ENCODE results near the gene SH3BGRL2.

DNA sequence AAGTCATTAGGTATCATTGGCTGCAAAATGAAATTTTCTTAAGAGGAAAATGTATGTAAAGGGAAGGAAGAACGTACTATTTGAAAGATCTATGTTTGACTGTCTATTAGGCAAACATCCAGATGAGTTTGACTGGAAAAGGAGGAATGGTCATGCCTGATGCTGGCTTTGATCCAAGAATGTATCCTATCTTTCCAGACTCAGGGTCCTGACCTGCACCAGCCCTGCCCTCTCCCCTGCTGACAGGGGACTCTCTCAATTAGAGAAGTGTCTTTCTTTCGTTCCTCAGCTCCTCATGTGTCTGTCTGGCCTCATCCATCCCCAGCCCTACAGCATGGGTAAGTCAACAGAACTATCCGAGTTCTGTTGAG is 21.9 kb upstream of the SH3BGRL2 start:
- TF ChIP-seq, protein P1, sequence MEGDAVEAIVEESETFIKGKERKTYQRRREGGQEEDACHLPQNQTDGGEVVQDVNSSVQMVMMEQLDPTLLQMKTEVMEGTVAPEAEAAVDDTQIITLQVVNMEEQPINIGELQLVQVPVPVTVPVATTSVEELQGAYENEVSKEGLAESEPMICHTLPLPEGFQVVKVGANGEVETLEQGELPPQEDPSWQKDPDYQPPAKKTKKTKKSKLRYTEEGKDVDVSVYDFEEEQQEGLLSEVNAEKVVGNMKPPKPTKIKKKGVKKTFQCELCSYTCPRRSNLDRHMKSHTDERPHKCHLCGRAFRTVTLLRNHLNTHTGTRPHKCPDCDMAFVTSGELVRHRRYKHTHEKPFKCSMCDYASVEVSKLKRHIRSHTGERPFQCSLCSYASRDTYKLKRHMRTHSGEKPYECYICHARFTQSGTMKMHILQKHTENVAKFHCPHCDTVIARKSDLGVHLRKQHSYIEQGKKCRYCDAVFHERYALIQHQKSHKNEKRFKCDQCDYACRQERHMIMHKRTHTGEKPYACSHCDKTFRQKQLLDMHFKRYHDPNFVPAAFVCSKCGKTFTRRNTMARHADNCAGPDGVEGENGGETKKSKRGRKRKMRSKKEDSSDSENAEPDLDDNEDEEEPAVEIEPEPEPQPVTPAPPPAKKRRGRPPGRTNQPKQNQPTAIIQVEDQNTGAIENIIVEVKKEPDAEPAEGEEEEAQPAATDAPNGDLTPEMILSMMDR (conservative IDR thresholded peaks at IDR 0.05; ENCODE audit: low read depth, low read length) = no peak
- TF ChIP-seq EZH2 (IDR thresholded peaks at IDR 0.05; ENCODE audit: borderline replicate concordance, low read depth, low read length, poor library complexity, severe bottlenecking) = no peak
